ENCODE measurements around the gene KCTD20.

- TF ChIP-seq CTCF (IDR thresholded peaks at IDR 0.05) (no peak), POLR2A (IDR thresholded peaks at IDR 0.05) (no peak)
Observed at GRCh38 chr6:36492092-36492491, 49.3 kb downstream of the KCTD20 start.

All from tibial nerve (tissue), 3 donors.